ENCODE measurements around the gene ZBTB20.

Gene ZBTB20

DNA sequence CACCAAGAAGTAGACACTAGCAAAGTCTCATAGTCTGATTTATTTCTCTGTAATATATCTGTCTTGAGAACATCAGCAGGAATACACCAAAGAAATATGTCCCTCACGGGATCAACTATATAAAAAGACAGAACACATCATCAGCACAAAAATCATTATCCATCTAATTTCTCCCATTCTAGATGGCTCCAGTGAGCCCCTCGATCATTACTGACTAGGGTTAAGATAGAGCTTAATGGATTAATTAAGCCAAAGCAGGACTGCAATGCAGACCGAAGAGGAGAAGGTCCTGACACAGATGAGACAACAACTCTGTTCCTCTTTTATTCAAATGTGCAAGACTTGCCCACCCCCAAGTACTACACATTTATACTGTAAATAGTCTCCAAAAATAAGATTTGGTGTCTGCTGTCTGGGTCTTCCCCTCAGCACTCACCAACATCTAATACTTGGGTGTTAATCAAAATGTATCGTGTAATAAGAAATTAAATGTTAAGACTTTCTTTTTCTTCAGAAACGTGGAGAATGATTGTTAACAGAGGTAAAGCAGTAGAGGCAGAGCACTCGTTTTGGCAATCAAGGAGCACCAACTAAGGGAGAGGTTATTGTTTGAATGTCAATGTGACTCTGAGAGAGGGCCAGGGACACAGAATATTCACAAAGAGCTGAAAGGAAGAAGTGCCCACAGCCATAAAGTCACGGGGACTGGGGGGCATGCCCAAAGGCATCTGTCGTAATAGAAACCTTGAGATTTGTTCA, 719.6 kb downstream of the ZBTB20 start:
- DNase-seq: no peak

DNA sequence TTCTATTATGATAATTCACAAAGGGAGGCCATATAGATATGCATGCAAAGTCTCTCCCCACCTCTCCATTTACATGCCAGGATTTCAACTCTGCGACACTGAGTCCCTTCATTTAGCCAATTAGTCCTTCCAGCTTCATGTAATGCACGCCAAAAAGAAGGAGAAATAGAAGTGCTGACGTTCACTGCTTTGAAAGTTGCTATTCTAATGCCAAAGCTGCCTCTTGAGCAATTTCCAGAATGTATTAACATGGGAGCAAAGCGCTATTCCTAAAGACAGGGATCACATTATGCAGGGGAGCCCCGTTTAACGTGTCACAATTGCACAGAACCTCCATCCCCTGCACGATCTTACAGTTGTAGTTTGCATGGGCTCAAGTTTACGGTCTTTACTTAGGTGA, 722.8 kb downstream of the ZBTB20 start:
- no peak for DNase-seq

DNA sequence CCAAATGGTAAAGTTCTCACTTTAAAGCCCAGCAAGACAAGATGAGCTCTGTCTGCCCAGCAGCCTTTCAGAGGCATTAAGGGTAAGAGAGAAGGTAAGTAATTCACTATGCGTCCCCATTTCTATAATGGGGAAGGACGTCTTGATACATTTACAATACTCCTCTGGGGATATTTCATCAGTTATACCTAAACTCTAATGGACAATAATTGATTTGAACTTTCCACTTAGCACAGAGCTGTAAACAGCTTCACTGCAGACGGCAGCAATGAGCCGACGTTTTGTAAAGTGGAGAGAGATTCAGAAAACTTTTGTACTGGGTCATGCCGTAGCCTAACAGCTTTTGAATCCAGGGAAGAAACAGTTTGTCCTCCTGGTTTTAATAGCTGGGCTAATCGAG, 725.9 kb downstream of the ZBTB20 start:
- no peak for DNase-seq

DNA sequence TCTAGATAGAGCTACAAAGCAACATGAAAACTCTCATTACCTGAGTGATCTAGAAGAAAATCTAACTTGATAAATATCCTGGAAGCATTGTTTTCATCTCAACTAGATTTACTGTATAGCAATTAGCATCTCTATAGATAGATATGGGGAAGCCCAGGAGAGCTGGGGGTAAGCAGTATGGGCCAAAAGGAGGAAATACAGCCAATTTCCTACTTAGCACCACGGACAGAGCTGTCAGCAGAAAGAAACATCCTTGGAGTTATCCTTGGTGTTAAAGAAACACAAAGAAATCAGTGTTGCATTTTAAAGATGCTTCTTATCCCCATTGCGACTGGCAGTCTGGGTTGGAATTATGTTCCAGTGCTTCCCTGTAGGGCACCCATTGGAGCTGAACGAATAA, 727.0 kb downstream of the ZBTB20 start:
- no peak for DNase-seq

DNA sequence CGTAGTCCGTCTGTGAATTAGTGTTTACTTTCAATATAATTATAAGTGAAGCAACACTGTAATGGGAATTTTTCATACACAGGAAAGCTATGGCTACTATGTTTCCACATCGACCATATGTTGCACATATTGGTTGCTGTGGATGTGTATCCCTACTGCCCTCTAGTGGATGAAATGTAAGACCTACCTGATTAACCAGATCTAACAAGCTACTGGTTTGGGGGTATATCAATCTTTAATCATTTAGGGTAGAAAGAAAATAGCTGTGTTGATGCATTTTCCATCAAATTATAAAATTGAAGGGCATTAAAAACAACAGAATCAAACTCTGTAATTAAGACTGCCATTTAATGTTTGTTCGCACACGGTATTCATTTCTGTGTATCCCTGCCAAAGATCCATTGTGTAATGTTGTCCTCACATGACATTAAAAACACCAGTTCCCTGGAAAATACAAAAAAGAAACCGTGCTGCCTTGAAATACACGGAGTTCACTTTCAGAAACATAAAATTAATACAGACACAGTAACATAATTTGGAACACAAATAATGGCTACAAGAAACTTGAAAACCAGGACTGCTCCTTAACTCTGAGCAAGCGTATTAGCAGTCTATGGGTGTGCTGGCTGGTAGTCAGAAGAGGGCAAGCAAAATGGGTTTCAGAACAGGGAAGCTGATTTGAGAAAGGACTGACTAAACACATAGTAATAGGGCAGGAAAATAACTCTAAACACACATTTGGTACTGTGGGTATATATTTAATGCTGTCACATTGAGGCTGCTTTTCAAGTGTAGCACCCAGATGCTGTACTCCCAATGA, 728.2 kb downstream of the ZBTB20 start:
- DNase-seq: peak; percentile 56

DNA sequence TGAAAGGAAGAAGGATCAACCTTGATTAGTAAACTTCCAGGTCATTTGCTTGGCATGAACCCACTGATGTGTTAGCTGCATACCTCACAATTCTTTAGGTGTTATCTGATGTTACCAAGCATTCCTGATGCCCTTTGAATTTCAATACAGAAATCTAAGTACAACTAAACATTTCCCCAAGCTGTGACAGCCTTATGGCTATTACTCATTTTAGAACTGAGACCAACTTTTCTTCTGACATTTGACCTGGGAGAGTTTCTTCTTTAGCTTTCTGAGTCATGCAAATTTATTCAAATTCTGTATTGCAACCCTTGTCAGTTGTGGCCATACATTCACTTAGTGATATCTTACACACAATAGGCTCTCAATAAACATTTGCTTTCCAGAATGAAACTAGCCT, 729.0 kb downstream of the ZBTB20 start:
- no peak for DNase-seq

DNA sequence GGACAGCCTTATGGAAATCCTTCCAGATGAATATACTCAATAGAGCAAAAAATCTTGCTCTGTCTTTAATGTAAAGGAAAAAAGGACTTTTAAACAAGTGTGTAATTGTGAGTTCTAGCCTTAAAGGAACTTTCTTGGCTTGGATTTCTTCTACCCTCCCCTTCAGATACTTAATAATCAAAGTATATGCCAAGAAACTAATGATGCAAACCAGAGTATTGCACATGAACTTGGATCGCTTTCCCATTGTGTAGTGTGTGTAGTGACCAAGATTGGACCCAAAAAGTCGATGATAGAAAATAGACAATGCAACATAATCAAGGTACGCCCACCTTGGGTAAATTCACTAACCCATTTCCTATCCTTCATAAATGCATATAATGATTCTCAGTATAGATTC, 729.4 kb downstream of the ZBTB20 start:
- DNase-seq: no peak

DNA sequence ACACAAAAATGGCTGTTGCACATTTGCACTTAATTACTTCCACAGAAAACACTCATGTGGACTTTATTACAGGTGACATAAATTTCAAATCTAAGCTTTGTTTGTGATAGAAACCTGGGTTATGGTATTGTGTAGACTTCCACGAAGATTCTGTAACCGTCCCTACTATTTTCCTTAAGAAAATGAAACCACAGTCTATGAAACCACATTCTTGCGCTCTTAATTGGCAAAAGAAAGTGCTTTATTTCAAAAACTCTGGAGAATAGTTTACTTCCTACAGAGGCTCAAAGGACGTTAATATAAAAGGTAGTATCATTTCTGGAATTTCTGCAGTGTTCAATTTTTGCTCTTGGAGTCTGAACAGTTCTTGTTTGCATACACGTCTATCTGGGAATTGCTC, 729.8 kb downstream of the ZBTB20 start:
- DNase-seq: no peak

DNA sequence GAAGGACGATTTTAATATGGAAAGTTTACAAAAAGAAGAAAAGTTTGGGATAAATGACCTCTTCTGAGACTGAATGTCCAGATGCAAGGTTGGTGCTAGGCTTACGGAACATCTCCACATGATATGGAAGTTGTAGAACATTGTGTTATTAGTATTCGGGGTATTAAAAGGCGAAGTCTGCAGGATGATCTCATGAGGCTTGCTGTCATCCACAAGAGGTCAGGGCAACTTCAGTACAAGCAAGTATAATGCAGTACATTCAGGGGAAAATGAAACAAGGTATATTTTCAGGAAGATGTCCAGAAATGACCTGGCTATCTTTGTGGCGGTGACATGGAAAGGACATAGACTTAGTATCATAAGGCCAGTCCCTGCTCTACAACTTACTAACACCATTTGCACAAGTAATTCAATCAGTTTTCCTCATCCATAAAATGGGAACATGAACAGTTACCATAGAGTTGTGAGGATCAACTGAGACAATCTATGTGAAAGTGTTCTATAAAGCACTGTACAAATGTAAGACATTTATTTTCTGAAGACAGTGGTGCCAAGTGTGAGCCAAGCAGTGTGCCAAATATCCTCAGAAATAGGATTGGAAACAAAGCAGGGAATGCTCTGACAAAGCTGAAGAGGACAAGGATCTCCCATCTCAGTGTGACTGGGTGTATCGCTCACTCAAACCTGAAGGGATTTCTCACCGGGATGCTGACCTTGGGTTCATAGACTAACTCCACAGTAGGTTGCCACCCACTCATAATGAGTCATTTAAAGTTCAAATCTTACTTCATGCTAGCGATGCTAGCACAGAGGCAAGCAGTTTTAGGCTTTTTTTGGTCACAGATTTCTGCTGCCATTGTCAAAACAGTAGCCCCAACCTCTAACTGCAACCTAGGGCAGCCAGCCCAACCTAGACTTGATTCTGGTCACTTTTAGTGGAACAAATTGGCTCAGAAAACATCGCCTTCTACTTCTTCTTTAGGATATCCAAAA, 735.0 kb downstream of the ZBTB20 start:
- DNase-seq: no peak

DNA sequence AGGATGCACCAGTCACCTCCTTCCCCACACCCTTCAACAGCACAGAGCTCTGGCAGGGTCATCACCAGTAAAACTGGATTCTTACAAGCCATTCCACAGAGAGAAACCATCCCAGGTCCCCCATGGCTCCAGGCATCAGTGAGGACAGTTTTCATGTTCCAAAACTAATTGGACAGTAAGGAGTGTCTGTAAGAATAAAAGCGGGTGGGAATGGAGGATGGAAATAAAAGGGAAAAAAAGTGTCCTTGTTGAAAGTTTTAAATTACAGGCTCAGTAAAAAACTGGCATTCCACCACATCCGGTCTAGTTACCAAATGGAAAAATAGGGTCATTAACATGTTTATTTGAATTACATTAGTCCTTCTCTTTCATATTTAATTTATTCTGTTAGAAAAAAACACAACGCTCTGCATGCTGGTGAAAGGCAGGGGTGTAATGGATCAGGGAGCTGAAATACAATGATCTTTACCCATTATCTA, 735.9 kb downstream of the ZBTB20 start:
- DNase-seq: no peak

DNA sequence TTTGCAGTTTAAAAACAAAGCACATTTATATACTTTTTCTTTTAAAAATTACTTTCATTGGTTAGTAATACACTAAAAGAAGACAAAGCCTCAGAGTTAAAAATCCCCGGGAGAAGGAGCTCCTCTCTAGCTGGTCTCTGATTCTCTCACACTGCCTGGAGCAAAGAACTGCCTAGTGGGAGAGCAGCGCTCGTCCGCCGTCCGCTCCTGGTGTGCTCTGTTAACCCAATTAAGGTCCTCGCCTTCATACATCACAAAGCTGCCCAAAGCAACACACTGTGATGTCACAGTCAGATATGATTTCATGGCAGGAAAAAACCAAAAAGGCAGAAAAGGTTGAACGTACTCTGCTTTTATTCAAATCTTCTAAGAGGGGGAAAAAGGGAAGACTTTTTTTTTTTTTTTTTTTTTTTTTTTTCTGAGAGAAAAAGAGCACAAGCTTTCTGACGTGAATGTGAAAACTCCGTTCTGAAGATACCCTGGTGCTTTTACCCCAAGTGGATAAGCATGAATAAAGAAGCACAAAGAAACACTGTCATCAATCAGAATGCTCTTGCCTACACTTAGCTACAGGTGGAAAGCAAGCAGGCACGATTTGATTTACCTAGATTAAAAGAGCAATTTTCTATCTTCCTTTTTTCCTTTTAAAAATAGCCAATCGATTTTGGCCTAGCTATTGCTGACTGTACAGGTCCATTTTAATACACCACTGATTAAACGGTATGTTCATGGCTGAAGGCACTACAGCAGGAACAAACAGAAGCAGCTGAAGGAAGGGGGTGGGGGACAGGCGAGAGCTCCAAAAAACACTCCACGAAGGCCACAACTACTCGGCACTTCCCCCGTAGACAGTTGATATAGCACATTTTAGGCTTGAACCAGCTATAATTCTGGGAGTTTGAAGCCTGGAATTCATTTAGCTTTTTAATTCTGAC, 738.1 kb downstream of the ZBTB20 start:
- DNase-seq: no peak

DNA sequence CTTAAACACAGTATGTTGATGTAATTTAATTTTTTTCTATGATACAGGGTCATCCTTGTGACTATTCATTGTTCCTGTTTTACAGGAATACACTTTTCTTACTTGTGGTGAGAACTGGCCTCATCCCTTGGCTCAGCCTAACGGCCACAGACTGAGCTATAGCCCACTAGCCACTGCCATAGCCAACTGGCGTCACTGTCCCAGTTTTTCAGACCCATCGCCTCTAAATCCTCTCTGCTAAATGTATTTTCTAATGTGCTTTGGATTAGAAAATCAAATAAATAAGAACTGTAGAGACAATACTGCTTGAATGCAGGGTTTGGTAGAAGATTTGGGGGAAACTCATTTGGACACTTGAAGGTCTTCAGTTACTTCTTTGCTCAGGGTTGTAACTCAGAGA, 740.2 kb downstream of the ZBTB20 start:
- DNase-seq: no peak

DNA sequence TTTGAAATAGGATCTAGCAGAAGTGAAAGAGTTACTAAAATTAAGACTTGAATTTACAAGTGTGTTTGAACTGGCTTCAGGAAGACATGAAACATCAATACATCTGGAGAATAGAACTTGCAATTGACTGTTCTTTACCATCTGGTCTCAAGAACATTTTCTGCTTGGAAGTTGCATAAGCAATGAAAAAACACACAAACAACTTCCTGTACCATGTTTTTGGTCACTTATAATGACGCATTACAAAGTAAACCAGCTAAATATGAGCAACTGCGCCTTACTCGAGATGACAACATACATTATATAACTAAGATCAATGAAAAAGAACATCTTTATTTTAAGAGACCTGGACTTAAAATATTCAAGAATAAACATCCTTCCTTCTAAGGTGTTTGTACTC, 740.8 kb downstream of the ZBTB20 start:
- DNase-seq: no peak

DNA sequence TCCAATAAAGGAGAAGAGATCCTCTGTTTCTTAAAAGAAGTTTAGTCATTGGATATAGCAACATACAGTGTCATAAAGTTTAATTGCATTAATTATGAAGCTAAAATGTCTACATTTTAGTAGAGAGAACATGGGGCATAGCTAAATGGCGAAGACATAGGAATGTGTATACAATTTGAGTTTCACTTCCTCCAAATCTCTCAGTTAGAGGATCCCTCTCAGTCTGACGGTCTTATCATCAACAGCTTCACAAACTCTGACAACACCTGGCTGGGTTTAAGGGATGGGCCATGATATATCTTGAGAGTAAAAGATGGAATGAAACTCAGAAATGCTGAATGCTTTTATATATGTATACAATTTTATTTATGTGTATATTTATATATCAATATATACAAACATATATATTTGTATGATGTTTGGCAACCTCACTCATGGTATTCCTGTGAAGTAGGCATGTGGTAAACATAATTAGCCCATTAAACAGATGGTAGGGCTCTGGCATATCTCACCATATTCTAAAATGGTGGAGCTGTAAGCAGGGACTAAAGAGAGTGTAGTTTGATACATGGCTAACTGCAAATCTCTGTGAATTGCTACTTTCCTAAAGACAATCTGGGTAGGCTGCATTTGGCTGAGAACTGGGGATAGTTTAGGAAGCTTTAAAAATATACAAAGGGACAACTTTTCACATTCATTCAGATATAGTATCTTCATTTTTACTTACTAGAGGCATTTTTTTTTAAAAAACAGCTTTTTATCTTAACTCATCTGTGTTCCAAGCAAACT, 741.7 kb downstream of the ZBTB20 start:
- DNase-seq: no peak

DNA sequence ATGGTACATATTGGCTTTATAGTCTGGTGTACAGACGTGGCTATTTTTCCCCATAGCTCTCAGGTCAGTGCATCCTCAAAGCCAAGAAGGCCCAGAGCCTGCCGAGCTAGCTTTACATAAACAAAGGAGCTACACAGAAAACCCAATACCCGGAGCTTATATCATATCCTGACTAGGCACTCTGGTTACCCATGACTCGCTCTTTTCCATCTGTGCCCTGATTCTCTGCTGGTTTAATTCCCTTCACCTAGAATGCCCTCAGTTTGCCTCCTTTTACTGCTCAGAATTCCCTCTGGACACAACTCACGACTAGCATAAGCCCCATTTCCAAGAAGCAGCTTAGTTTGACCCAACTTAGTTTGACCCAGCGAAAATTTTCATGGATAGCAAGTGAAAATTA, 742.5 kb downstream of the ZBTB20 start:
- no peak for DNase-seq

DNA sequence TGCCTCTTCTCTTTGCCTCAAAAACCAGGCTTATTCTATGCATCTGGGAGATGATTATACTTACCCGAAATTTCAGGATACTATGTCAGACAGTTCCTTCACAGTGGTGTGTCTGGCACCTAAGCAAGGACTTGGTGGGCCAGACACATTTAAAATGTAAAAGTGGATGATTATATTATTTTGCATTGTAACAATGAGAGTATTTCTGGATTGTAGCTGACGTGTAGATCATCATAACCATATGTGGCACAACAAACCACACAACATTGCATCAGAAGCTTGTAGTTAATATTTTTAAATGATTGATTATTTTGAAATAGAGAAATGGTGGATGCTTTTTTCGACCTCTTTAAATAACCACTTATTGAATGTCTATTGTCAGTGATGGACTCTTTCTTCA, 744.2 kb downstream of the ZBTB20 start:
- no peak for DNase-seq

DNA sequence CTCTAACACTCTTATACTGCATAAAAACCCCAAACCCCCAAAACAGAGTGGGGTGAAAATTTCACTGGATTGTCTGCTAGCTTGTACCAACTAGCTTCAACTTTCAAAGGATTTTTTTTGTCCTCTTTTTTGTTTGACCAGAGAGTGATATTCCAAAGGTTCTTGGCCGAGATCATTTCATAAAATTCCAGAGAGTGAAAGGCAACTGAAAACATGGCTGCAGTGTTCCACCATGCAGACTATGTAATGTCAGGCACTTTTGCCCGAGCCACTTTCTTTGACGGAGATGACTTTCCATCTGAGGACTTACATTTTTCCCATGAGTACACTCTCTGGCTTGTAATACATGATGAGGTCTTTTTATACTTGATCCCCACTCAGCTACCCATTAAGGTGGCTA, 745.7 kb downstream of the ZBTB20 start:
- no peak for DNase-seq

DNA sequence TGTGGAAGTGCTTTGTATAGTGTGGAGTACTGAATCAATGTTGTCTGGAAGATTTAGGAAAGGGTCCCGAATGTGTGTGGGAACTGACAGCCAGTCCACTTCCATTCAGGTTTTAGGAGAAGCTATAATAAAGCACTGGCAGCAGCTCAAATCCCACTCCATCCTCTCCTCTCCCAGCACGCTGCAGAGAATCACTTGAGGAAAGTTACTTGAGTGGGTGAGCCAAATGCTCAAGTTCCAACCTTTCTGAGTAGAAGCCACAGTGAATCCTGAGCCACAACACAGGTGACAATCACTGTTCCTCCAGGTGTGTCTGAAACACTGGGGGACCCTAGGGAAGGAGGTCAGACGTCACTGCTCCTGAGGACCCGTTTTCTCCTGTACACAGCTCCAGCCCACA, 746.7 kb downstream of the ZBTB20 start:
- no peak for DNase-seq

DNA sequence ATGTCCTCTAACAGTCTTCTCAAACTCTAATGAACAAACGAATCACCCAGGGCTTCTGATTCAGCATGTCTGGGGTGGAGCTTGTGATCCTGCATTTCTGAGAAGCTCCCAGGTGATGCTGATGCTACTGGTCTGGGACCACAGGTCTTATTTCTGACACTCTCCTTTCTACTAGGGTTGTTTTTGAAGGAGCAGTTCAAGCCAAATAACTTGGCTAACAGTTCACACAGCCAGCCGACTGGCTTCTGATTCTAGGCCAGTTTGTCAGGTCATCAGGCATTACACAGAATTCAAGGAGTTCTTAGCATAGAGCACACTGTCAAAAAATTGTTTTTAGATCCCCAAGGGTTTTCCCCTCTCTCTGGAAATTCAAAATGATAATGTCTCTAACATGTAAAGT, 752.5 kb downstream of the ZBTB20 start:
- no peak for DNase-seq

DNA sequence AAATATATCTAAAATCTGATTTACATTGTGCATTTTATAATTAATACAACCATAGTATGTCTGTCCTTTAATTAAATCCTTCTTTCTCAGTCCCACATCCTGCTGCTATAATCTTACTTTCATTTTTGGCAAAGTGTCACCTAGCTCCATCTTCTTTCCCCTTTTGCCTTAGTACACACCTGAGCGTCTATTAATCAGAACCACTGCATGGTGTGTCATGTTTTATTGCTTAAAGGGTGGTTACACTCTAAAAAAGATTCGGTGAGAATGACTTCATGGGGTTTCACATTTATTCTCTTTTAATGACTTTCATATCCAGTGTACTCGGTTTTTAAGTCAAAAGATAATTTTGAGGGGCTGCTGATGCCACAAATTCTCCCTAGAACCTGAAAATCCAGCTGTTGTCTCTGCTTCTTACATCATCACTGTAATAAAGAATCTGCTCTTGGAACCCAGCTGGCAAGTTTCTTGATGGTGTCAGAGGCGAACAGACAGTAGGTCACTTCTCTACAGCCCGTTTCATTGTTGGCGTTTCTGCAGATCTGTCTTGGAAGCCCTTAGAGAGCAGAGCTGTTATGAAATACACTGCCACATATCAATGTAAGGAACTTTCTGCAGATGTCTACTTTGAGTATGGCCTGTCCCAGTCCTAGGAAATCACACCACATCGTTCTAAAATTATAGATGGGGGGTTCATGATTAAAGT, 753.6 kb downstream of the ZBTB20 start:
- DNase-seq: no peak
